ENCODE measurements around the gene PTGS2.
"Not testable (repeated sequence)": the region's sequence is repeated elsewhere in the genome, so short reads cannot be mapped to it uniquely, and the experiment has no call there.

DNA sequence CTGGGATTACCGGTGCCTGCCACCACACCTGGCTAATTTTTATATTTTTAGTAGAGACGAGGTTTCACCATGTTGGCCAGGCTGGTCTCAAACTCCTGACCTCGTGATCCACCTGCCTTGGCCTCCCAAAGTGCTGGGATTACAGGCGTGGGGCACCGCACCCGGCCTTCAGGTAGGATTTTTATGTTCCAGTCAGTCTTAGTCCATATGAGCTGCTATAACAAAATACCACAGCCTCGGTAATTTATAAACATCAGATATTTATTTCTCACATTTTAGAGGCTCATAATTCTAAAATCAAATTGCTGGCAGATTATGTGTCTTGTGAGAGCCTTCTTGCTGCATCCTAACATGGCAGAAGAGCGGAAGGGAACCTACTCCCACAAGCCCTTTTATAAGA is 16.0 kb downstream of the PTGS2 start:
- TF ChIP-seq, protein P1, sequence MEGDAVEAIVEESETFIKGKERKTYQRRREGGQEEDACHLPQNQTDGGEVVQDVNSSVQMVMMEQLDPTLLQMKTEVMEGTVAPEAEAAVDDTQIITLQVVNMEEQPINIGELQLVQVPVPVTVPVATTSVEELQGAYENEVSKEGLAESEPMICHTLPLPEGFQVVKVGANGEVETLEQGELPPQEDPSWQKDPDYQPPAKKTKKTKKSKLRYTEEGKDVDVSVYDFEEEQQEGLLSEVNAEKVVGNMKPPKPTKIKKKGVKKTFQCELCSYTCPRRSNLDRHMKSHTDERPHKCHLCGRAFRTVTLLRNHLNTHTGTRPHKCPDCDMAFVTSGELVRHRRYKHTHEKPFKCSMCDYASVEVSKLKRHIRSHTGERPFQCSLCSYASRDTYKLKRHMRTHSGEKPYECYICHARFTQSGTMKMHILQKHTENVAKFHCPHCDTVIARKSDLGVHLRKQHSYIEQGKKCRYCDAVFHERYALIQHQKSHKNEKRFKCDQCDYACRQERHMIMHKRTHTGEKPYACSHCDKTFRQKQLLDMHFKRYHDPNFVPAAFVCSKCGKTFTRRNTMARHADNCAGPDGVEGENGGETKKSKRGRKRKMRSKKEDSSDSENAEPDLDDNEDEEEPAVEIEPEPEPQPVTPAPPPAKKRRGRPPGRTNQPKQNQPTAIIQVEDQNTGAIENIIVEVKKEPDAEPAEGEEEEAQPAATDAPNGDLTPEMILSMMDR (IDR thresholded peaks at IDR 0.05), result not testable (repeated sequence)
- TF ChIP-seq POLR2A, EP300 (IDR thresholded peaks at IDR 0.05): not testable (repeated sequence)
